Endothelial cell of umbilical vein (primary cell): ENCODE measurements around the gene SPRED3. TPM values are rescaled to one million over a fixed set of nuclear protein-coding genes. Genes with fewer than 3 reads are reported as not detected.

Source experiments
- BruUV-seq: library from RNA; stranded (reverse); fragments of 400-500 nt; replicated peaks from 2 replicates; lab custom pipeline; 2021; lab: Mats Ljungman, UMichigan
- CTCF ChIA-PET: fragments of 300-600, 350-600 bp; sonication (Branson Sonifier 250); formaldehyde crosslinking; loops from one replicate; lab custom pipeline; 2021; ENCODE audit warnings: antibody characterized with exemption, inconsistent platforms; lab: Charles Lee
- POLR2A ChIA-PET: fragments of 300-600, 350-600 bp; sonication (Branson Sonifier 250); formaldehyde crosslinking; loops from one replicate; lab custom pipeline; 2021; ENCODE audit warnings: antibody characterized with exemption, inconsistent platforms; lab: Charles Lee
- DNase-seq: peaks from one replicate; pipeline ENCODE4 v3.0.0-alpha.2; 2011; ENCODE audit warnings: low read depth, low spot score
- FAIRE-seq: peaks from 2 replicates; lab custom pipeline; 2011; peaks lifted over from hg19 to GRCh38; lab: Jason Lieb, UNC
- H2AFZ ChIP-seq: 2 replicates; pipeline ENCODE4 v1.6.0; 2012; ENCODE audit warnings: low read depth, low read length, control low read depth, inconsistent platforms
- H3K27ac ChIP-seq: 2 replicates; pipeline ENCODE4 v1.5.1; 2011; ENCODE audit warnings: low read depth, mild to moderate bottlenecking, control low read depth, low read length, moderate library complexity; ENCODE audit not compliant: insufficient read depth
- H3K27me3 ChIP-seq, 2 experiments: 2 replicates each; pipeline versions ENCODE4 v1.6.0 to v1.6.1; 2011; ENCODE audit warnings: low read length in 2 of 2, mixed read lengths in 1 of 2; ENCODE audit not compliant: control insufficient read depth in 2 of 2, insufficient read depth in 2 of 2
- H3K36me3 ChIP-seq, 2 experiments: 2 replicates in 1 of 2; 3 replicates in 1 of 2; pipeline ENCODE4 v1.5.1; 2011; ENCODE audit warnings: low read length in 2 of 2, mild to moderate bottlenecking in 1 of 2, moderate library complexity in 1 of 2; ENCODE audit not compliant: control insufficient read depth in 2 of 2, insufficient read depth in 2 of 2; ENCODE audit errors: extremely low read depth in 1 of 2
- H3K4me1 ChIP-seq: 3 replicates; pipeline ENCODE4 v1.5.1; 2011; ENCODE audit warnings: mild to moderate bottlenecking, low read length; ENCODE audit not compliant: control insufficient read depth, insufficient read depth; ENCODE audit errors: extremely low read depth
- H3K4me2 ChIP-seq: 2 replicates; pipeline ENCODE4 v1.6.1; 2011; ENCODE audit warnings: low read length, control low read depth, mixed read lengths; ENCODE audit not compliant: insufficient read depth
- H3K4me3 ChIP-seq, 3 experiments: fragments of 200-600 bp in 1 of 3; sonication (generic), shearing (Covaris generic) in 1 of 3; replicated peaks in 1 of 3; 2 replicates each; pipeline ENCODE4 v1.5.1; 2011 to 2016; ENCODE audit warnings: control low read depth in 3 of 3, low read length in 3 of 3, mild to moderate bottlenecking in 2 of 3, inconsistent platforms in 1 of 3, low read depth in 1 of 3, moderate library complexity in 1 of 3; ENCODE audit not compliant: insufficient read depth in 1 of 3
- H3K79me2 ChIP-seq: 2 replicates; pipeline ENCODE4 v1.6.0; 2012; ENCODE audit warnings: low read length, inconsistent platforms; ENCODE audit not compliant: control insufficient read depth, insufficient read depth
- H3K9ac ChIP-seq: replicated peaks from 2 replicates; pipeline ENCODE3; 2011; ENCODE audit warnings: low read length, control low read depth; ENCODE audit not compliant: insufficient read depth; ENCODE audit errors: extremely low read depth
- H3K9me1 ChIP-seq: replicated peaks from 3 replicates; pipeline ENCODE4 v1.6.0; 2011; ENCODE audit warnings: mild to moderate bottlenecking, low read length; ENCODE audit not compliant: control insufficient read depth, insufficient read depth; ENCODE audit errors: extremely low read depth
- H3K9me3 ChIP-seq: replicated peaks from 2 replicates; pipeline ENCODE4 v1.5.1; 2012; ENCODE audit warnings: low read length, inconsistent platforms; ENCODE audit not compliant: control insufficient read depth, insufficient read depth
- H4K20me1 ChIP-seq: replicated peaks from 2 replicates; pipeline ENCODE3; 2011; ENCODE audit warnings: mild to moderate bottlenecking, low read length; ENCODE audit not compliant: control insufficient read depth, insufficient read depth; ENCODE audit errors: extremely low read depth
- CTCF ChIP-seq, 2 donors: IDR thresholded peaks; 1 replicate in 1 of 2; 2 replicates in 1 of 2; pipeline ENCODE4 v1.5.1; 2011; ENCODE audit warnings: low read length in 2 of 2, mild to moderate bottlenecking in 2 of 2, moderate library complexity in 2 of 2, control low read depth in 1 of 2, inconsistent platforms in 1 of 2, low read depth in 1 of 2; ENCODE audit not compliant: insufficient read depth in 1 of 2; ENCODE audit errors: extremely low read depth in 1 of 2
- EZH2 ChIP-seq: IDR thresholded peaks from 2 replicates; pipeline ENCODE4 v1.6.1; 2012; ENCODE audit warnings: borderline replicate concordance, low read depth, mild to moderate bottlenecking, moderate library complexity, low read length, inconsistent platforms; ENCODE audit not compliant: severe bottlenecking
- FOS ChIP-seq: IDR thresholded peaks from 2 replicates; pipeline ENCODE4 v1.6.1; 2011; ENCODE audit warnings: mild to moderate bottlenecking, low read length, moderate library complexity, borderline replicate concordance; ENCODE audit not compliant: insufficient read depth
- GATA2 ChIP-seq: IDR thresholded peaks from 2 replicates; pipeline ENCODE4 v1.7.0; 2011; ENCODE audit warnings: low read depth, mild to moderate bottlenecking, moderate library complexity, mixed read lengths, low read length; ENCODE audit not compliant: insufficient read length, insufficient read depth
- JUN ChIP-seq: IDR thresholded peaks from 2 replicates; pipeline ENCODE4 v1.6.1; 2011; ENCODE audit warnings: borderline replicate concordance, low read depth; ENCODE audit not compliant: insufficient read length, insufficient read depth
- MAX ChIP-seq: IDR thresholded peaks from 2 replicates; pipeline ENCODE4 v1.6.1; 2011; ENCODE audit not compliant: insufficient read depth, insufficient read length
- MYC ChIP-seq: IDR thresholded peaks from one replicate; pipeline ENCODE4 v1.6.1; 2011; ENCODE audit warnings: mild to moderate bottlenecking, low read depth, low read length
- POLR2A ChIP-seq: IDR thresholded peaks from 2 replicates; pipeline ENCODE4 v1.6.1; 2012; ENCODE audit warnings: low read depth, mild to moderate bottlenecking, control low read depth, low read length
- POLR2AphosphoS5 ChIP-seq: IDR thresholded peaks from 2 replicates; pipeline ENCODE4 v1.6.1; 2012; ENCODE audit warnings: low read depth, mild to moderate bottlenecking, control low read depth, low read length, moderate library complexity; ENCODE audit not compliant: insufficient read depth
- dilution Hi-C: fragments of 300-500 bp; cut with MboI; formaldehyde crosslinking; loops from one replicate; pipeline ENCODE4 v1.15.0; 2019; ENCODE audit warnings: low sequenced_read_pairs; ENCODE audit not compliant: extremely low pct_ligation_motif_present
- intact Hi-C: fragments of 100-400 bp; cut with micrococcal nuclease; formaldehyde crosslinking; loops from one replicate; pipeline ENCODE4 v1.10.0; 2022
- polyA plus RNA-seq, 4 experiments: library from polyadenylated mRNA; depleted of rRNA in 3 of 4; stranded (reverse) in 3 of 4; unstranded in 1 of 4; fragments of >200 nt; gene quantifications; 2 replicates each; pipeline versions ENCODE4 v1.2.1 to v1.2.3, GENCODE V29; 2011 to 2012; ENCODE audit warnings: missing spikeins in 1 of 4
- total RNA-seq: library from RNA; stranded (reverse); gene quantifications from 2 replicates; pipeline ENCODE4 v1.2.3, GENCODE V29; 2021

Gene SPRED3
- total and polyA plus RNA-seq, 2 donors (not counting 3 experiments of a cell fraction or from before 2014, with no cell fraction given), result 5.7 to 15.7 TPM

- BruUV-seq, result no TSS peak
- FAIRE-seq, result no peak
- no peaks in the 10 kb centered on the region for H3K9me1 ChIP-seq
- no peak overlapping the region for H3K9ac ChIP-seq
- H4K20me1 ChIP-seq, result no peaks in the 10 kb centered on the region
- CTCF ChIA-PET, result no interaction called here
- no peak overlapping the region for H3K4me3 ChIP-seq
- dilution Hi-C loops, result no loop called here
- no peak for TF ChIP-seq MAX
- no peak for TF ChIP-seq MYC
- TF ChIP-seq POLR2AphosphoS5, result no peak
- no peak for TF ChIP-seq JUN
- no peak for TF ChIP-seq FOS
- no peak for TF ChIP-seq POLR2A
- no peak for TF ChIP-seq EZH2
- TF ChIP-seq CTCF (IDR thresholded peaks at IDR 0.05; ENCODE audit: extremely low read depth in 1 of 2, insufficient read depth in 1 of 2, low read depth in 1 of 2, low read length in 2 of 2), result no peak
- no peak for TF ChIP-seq GATA2
- no peaks in the 10 kb centered on the region for H3K79me2 ChIP-seq
- DNase-seq, result no peak
- H3K27me3 ChIP-seq, result no peaks in the 10 kb centered on the region
- POLR2A ChIA-PET, result no interaction called here
- no peak overlapping the region for H2AFZ ChIP-seq
- H3K4me1 ChIP-seq, result peaks cover 3% of the 10 kb centered on the region
- H3K36me3 ChIP-seq, result no peaks in the 10 kb centered on the region
- intact Hi-C loops, result no loop called here
- H3K4me2 ChIP-seq, result no peak overlapping the region
- no peaks in the 10 kb centered on the region for H3K9me3 ChIP-seq
- no peak overlapping the region for H3K27ac ChIP-seq
Observed at GRCh38 chr19:38340927-38341326, 47.6 kb upstream of the SPRED3 start.
